Choroid plexus epithelial cell (primary cell): ENCODE data around the gene IGSF1.
"Not testable (repeated sequence)": the region's sequence is repeated elsewhere in the genome, so short reads cannot be mapped to it uniquely, and the experiment has no call there.

Source experiments
- DNase-seq: peaks from one replicate; pipeline ENCODE4 v3.0.0-alpha.2; 2010; ENCODE audit warnings: low read depth
- H3K4me3 ChIP-seq: 2 replicates; pipeline ENCODE4 v1.5.1; 2011; ENCODE audit warnings: low read depth, mild to moderate bottlenecking, control low read depth, low read length, moderate library complexity
- CTCF ChIP-seq: conservative IDR thresholded peaks from 2 replicates; pipeline ENCODE4 v1.5.1; 2011; ENCODE audit warnings: low read depth, mild to moderate bottlenecking, control low read depth, inconsistent platforms, low read length, moderate library complexity

The IGSF1 gene

GRCh38 chrX:131257367-131257766 is 31.7 kb downstream of the IGSF1 start:
- no peak for TF ChIP-seq CTCF
- H3K4me3 ChIP-seq = no peak overlapping the region
- DNase-seq = no peak

GRCh38 chrX:131250984-131251738 is 37.9 kb downstream of the IGSF1 start:
- H3K4me3 ChIP-seq, DNase-seq: not testable (repeated sequence)

- no peak overlapping the region for H3K4me3 ChIP-seq
- no peak for TF ChIP-seq CTCF
- no peak for DNase-seq
These were observed 50.0 kb downstream of the IGSF1 start for GRCh38 chrX:131239057-131239456.

GRCh38 chrX:131237363-131237762 is 51.7 kb downstream of the IGSF1 start:
- DNase-seq = no peak
- no peak for TF ChIP-seq CTCF

GRCh38 chrX:131235768-131236545 is 53.1 kb downstream of the IGSF1 start:
- TF ChIP-seq CTCF = no peak
- no peak for DNase-seq
- H3K4me3 ChIP-seq = no peak overlapping the region

More at GRCh38 chrX:131237363-131237762, 51.7 kb downstream of the IGSF1 start:
- no peak overlapping the region for H3K4me3 ChIP-seq

- no peak for TF ChIP-seq CTCF
- DNase-seq = no peak
- no peak overlapping the region for H3K4me3 ChIP-seq
These were observed 61.5 kb downstream of the IGSF1 start for GRCh38 chrX:131227608-131228007.

GRCh38 chrX:131226591-131226990 is 62.5 kb downstream of the IGSF1 start:
- DNase-seq = no peak

More at GRCh38 chrX:131226591-131226990, 62.5 kb downstream of the IGSF1 start:
- no peak for TF ChIP-seq CTCF
- H3K4me3 ChIP-seq = no peak overlapping the region
